Endothelial cell (in vitro differentiated cells): ENCODE results near the gene TMPRSS11D. TPM values are rescaled to one million over a fixed set of nuclear protein-coding genes. Genes with fewer than 3 reads are reported as not detected.

Experiments used
- DNase-seq: peaks from one replicate; pipeline ENCODE4 v3.0.0; 2021; ENCODE audit warnings: low spot score
- H3K27ac Mint-ChIP-seq: one replicate; pipeline ENCODE4 v1.8.0; 2021; ENCODE audit warnings: mixed read lengths, inconsistent platforms; ENCODE audit not compliant: unreplicated experiment
- H3K27me3 Mint-ChIP-seq: one replicate; pipeline ENCODE4 v1.8.0; 2021; ENCODE audit warnings: mild to moderate bottlenecking, moderate library complexity, mixed read lengths, inconsistent platforms; ENCODE audit not compliant: unreplicated experiment
- H3K36me3 Mint-ChIP-seq: one replicate; pipeline ENCODE4 v1.8.0; 2021; ENCODE audit warnings: mild to moderate bottlenecking, low read depth, mixed read lengths, inconsistent platforms; ENCODE audit not compliant: unreplicated experiment
- H3K4me1 Mint-ChIP-seq: one replicate; pipeline ENCODE4 v1.8.0; 2021; ENCODE audit warnings: mild to moderate bottlenecking, mixed read lengths, inconsistent platforms; ENCODE audit not compliant: unreplicated experiment
- H3K4me3 Mint-ChIP-seq: one replicate; pipeline ENCODE4 v1.8.0; 2021; ENCODE audit warnings: mild to moderate bottlenecking, mixed read lengths, inconsistent platforms; ENCODE audit not compliant: unreplicated experiment
- H3K9me3 Mint-ChIP-seq: one replicate; pipeline ENCODE4 v1.8.0; 2021; ENCODE audit warnings: mixed read lengths, inconsistent platforms; ENCODE audit not compliant: unreplicated experiment
- total RNA-seq: library from RNA; stranded (reverse); fragmentation: NEBNext Ultra II Directional; extraction: Animal tissue kit (Norgen Biotek cat#: 25700); gene quantifications from one replicate; pipeline ENCODE4 v1.2.1, GENCODE V29; 2021; ENCODE audit not compliant: unreplicated experiment
- TF ChIP-seq, protein P1 (sequence below): fragments of 200-600 bp; sonication (generic); IDR thresholded peaks from one replicate; pipeline ENCODE4 v1.5.0; 2021; ENCODE audit warnings: antibody characterized with exemption; ENCODE audit not compliant: unreplicated experiment

Gene TMPRSS11D
- total RNA-seq, 1 donor from 2014 or later = not detected

DNA sequence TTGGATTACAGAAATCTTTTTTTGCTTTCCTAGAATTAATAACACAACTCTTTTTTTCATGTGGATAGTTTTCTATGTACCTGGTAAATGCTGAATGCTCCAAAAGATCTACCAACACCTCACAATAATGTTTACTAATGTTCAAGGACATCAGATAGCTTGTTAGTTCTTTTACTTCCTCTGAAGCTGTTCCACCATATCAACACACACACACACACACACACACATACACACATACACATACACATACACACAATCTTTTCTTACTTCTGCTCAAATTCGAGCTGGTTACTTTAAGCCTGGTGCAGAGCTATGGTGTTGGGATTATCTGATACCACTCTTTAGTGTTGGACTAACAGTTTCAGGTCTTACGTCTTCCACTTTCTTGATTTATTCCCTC is 28.3 kb upstream of the TMPRSS11D start:
- TF ChIP-seq, protein P1, sequence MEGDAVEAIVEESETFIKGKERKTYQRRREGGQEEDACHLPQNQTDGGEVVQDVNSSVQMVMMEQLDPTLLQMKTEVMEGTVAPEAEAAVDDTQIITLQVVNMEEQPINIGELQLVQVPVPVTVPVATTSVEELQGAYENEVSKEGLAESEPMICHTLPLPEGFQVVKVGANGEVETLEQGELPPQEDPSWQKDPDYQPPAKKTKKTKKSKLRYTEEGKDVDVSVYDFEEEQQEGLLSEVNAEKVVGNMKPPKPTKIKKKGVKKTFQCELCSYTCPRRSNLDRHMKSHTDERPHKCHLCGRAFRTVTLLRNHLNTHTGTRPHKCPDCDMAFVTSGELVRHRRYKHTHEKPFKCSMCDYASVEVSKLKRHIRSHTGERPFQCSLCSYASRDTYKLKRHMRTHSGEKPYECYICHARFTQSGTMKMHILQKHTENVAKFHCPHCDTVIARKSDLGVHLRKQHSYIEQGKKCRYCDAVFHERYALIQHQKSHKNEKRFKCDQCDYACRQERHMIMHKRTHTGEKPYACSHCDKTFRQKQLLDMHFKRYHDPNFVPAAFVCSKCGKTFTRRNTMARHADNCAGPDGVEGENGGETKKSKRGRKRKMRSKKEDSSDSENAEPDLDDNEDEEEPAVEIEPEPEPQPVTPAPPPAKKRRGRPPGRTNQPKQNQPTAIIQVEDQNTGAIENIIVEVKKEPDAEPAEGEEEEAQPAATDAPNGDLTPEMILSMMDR = no peak
- Mint-ChIP-seq H3K4me3 (no peak overlapping the region), H3K4me1 (no peaks in the 10 kb centered on the region), H3K36me3 (no peaks in the 10 kb centered on the region), H3K9me3 (no peaks in the 10 kb centered on the region), H3K27ac (no peak overlapping the region), H3K27me3 (peaks cover 4% of the 10 kb centered on the region)
- no peak for DNase-seq

DNA sequence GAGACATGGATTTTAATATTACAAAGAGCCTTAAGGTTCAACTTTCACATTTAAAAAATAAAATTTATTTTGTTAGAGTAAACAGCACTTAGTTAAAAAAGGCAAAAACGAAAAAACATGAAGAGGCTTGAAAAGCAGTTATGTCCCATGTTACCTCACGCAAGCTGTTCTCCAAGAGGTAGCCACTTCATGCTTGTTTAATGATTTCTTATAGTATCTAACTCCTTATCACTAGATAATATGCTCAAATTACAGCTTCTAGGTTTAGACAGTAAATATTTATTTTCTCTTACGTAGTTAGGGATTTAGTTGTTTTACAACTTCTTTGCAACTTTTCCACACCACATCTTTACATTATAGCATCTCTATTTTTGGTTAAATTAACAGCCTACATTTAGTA is 27.8 kb upstream of the TMPRSS11D start:
- H3K36me3 Mint-ChIP-seq = no peaks in the 10 kb centered on the region
- H3K9me3 Mint-ChIP-seq = no peaks in the 10 kb centered on the region
- peaks cover 4% of the 10 kb centered on the region for H3K27me3 Mint-ChIP-seq
- DNase-seq = no peak
- no peak overlapping the region for H3K27ac Mint-ChIP-seq
- H3K4me1 Mint-ChIP-seq = no peaks in the 10 kb centered on the region
- TF ChIP-seq, protein P1 = no peak
- no peak overlapping the region for H3K4me3 Mint-ChIP-seq

DNA sequence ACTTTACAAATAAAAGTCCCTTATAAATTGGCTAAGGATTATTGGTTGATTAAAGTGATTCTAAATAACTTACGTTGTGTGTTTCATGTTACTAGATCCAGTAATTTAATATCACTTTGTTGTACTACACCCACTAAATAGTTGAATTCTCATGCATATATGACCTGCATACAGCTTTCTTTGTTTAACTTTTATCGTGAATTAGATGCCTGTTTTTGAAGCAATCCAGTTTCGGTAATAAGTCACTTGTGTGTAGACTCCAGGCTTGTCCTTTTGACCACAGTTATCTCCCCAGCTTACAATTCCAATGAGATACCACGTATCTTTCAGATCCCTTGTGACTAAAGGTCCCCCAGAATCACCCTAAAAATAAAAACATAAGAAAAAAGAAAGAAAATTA is 27.3 kb upstream of the TMPRSS11D start:
- H3K36me3 Mint-ChIP-seq = no peaks in the 10 kb centered on the region
- TF ChIP-seq, protein P1 = no peak
- H3K4me1 Mint-ChIP-seq = no peaks in the 10 kb centered on the region
- H3K4me3 Mint-ChIP-seq = no peak overlapping the region
- H3K9me3 Mint-ChIP-seq = no peaks in the 10 kb centered on the region
- H3K27me3 Mint-ChIP-seq = peaks cover 4% of the 10 kb centered on the region
- DNase-seq = no peak
- H3K27ac Mint-ChIP-seq = no peak overlapping the region

DNA sequence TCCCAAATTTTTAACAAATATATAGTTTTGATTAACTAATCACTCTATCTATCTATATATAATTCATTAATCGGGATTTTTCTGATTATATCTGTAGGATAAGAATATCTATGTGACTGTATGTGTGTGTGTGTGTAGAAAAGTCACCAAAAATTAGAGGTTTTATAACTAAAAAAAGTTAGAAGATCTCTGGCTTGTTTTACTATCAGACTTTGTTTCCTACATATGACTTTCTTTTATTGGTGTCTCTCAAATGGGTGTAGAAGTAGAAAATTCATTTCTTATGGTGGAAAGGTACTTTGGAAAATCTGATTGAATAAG is 26.7 kb upstream of the TMPRSS11D start:
- no peak for DNase-seq
- Mint-ChIP-seq H3K36me3 (no peaks in the 10 kb centered on the region), H3K9me3 (no peaks in the 10 kb centered on the region), H3K4me1 (no peaks in the 10 kb centered on the region), H3K27me3 (peaks cover 4% of the 10 kb centered on the region), H3K4me3 (no peak overlapping the region), H3K27ac (no peak overlapping the region)
- TF ChIP-seq, protein P1 = peak; percentile 60

DNA sequence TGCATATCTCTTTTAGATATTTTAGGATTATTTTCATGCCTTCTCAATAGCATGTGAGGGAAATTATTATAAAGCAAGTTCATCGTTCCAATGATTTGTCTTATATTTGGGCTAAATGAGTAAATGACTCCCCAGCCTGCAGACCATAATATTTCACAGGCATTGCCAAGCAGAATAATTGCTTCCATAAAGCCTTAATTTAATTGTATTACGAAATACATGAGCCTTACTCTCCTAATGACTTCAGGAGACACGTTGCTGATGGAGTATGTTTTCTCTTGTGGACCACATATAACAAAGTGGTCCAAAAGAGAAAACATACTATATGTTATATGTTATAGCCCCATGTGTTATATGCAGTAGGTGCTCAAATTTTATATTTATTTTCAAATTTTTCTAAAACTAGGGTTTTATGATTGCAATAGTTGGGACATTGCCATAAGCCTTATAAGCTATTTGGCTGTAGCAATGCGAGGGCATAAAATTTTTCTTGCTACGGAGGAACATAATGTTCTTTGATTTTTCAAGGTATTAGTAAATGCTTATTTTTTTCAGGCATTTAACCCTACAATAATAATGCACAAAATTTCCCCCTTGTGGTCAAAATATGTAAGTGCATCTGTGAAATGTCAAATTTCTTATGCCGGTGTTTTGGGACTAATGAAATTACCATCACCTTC is 26.2 kb upstream of the TMPRSS11D start:
- H3K27ac Mint-ChIP-seq = no peak overlapping the region
- H3K4me3 Mint-ChIP-seq = no peak overlapping the region
- H3K36me3 Mint-ChIP-seq = no peaks in the 10 kb centered on the region
- peaks cover 4% of the 10 kb centered on the region for H3K27me3 Mint-ChIP-seq
- H3K4me1 Mint-ChIP-seq = no peaks in the 10 kb centered on the region
- H3K9me3 Mint-ChIP-seq = no peaks in the 10 kb centered on the region
- DNase-seq = no peak
- TF ChIP-seq, protein P1 = peak; percentile 98
